Hematopoietic multipotent progenitor cell treated with erythropoietin and hydrocortisone succinate and interleukin-3 and kit ligand, for 6 days (in vitro differentiated cells): ENCODE data around the gene RPLP2.

Source experiments
- DNase-seq: peaks from one replicate; pipeline ENCODE4 v3.0.0-alpha.2; 2015

Gene RPLP2

GRCh38 chr11:792873-793272 is 16.9 kb upstream of the RPLP2 start:
- DNase-seq = no peak

GRCh38 chr11:793556-793955 is 16.2 kb upstream of the RPLP2 start:
- DNase-seq = no peak

- DNase-seq = no peak
Observed at GRCh38 chr11:794013-794765, 15.6 kb upstream of the RPLP2 start.

GRCh38 chr11:794766-795633 is 14.8 kb upstream of the RPLP2 start:
- no peak for DNase-seq

- DNase-seq = peak; percentile 92
Observed at GRCh38 chr11:795634-796564, 13.9 kb upstream of the RPLP2 start.

- no peak for DNase-seq
Observed at GRCh38 chr11:796565-797295, 13.0 kb upstream of the RPLP2 start.

GRCh38 chr11:797296-798092 is 12.3 kb upstream of the RPLP2 start:
- DNase-seq = peak; percentile 86

GRCh38 chr11:798093-798713 is 11.6 kb upstream of the RPLP2 start, which contains the start of gene SLC25A22:
TSS of gene SLC25A22 (minus strand) at chr11:798281. CDS start at chr11:795006, 3,275 bp downstream.
- DNase-seq = peak; percentile 88

GRCh38 chr11:799641-800316 is 10.0 kb upstream of the RPLP2 start:
- DNase-seq = no peak

GRCh38 chr11:800473-800872 is 9.3 kb upstream of the RPLP2 start:
- no peak for DNase-seq

GRCh38 chr11:801097-801780 is 8.5 kb upstream of the RPLP2 start:
- no peak for DNase-seq

GRCh38 chr11:802018-802617 is 7.6 kb upstream of the RPLP2 start:
- DNase-seq = no peak

- no peak for DNase-seq
Observed at GRCh38 chr11:802693-803466, 6.9 kb upstream of the RPLP2 start.

- DNase-seq = no peak
Observed at GRCh38 chr11:803467-803742, 6.4 kb upstream of the RPLP2 start.

- peak; percentile 35 for DNase-seq
Observed at GRCh38 chr11:803770-804598, 5.8 kb upstream of the RPLP2 start.

- no peak for DNase-seq
Observed at GRCh38 chr11:804599-804964, 5.2 kb upstream of the RPLP2 start.

GRCh38 chr11:808427-809286 is 1.1 kb upstream of the RPLP2 start:
- peak; percentile 68 for DNase-seq
